NAMALWA (cell line): ENCODE data around the gene C9orf57.
A peak's percentile ranks its signal among the peaks of the same experiment; 100 is the strongest.
"Not testable (repeated sequence)": the region's sequence is repeated elsewhere in the genome, so short reads cannot be mapped to it uniquely, and the experiment has no call there.

Experiments used
- DNase-seq: peaks from one replicate; pipeline ENCODE4 v3.0.0-alpha.2; 2015; ENCODE audit warnings: low spot score

Gene C9orf57, protein sequence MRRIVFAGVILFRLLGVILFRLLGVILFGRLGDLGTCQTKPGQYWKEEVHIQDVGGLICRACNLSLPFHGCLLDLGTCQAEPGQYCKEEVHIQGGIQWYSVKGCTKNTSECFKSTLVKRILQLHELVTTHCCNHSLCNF

DNA sequence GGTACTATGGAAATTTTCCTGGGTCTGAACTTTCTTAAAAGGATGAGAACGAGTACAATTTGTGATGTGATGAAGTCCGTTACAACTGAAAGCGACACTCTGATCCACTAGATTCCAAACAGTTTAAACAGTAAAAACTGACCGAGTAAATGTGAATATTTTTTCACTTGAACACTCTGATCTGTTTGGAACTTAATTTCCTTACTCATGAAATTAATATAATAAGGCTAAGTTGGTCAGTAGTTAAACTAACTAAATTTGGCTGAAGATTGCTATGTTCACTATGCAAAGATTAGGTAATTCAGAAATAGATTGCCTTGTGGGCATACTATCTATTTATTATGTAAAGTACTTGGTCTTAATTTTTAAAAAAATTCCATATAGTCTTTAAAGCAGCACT lies at the start of gene C9orf57:
C9orf57 (minus strand) TSS at position 101 of the 400 bp plus-strand sequence. CDS start 1,282 bp downstream, outside the sequence.
- DNase-seq, result no peak

GRCh38 chr9:72102520-72102919 lies 42.1 kb upstream of the C9orf57 start:
- DNase-seq, result no peak

GRCh38 chr9:72095520-72095919 lies 35.1 kb upstream of the C9orf57 start:
- DNase-seq, result not testable (repeated sequence)

- DNase-seq, result no peak
Measured at GRCh38 chr9:72092820-72093219, 32.4 kb upstream of the C9orf57 start.

DNA sequence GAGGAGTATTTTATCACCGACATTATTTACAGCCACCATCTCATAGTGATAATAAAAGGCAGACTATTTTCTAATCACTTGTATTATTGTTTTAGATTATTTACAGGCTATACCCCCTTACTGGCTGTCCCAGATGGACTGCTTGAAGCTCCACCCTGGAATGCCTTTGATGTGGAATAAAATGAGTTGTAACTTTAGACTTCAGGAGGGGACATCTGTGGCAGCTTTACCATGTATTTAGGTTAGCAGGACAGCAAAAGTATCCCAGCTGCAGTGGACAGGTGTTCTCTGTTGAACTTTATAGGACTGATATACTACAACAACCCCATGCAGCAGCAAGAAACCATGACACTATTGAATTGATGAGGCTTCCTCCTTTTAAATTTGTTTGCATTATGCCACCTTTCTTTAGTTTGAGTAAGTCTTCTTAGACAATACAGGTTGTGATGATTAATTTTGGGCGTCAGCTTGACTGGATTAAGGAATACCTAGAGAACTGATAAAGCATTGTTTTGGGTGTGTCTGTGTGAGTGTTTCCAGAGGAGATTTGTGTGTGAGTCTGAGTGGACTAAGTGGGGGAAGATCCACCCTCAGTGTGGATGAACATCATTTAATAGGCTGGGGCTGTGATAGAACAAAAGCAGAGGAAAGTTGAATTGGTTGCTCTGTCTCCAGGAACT lies 29.2 kb upstream of the C9orf57 start:
- no peak for DNase-seq

DNA sequence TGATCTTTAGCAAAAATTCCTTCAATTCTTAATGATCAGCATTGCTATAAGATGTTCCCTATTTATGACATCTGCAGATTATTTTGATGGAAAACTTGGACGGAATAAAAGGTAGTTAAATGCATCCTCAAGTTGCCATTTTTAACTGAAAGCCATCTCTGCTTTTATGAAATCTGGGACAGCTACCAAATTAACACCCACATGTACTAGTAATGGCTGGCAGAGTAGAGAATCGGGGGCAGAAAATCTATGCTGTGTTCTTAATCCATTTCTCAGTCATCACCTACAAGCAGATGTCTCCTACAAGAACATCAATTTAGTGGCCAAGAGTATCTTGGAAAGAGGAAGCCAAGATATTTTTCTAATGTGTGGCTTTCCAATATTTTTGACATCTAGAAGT lies 22.1 kb upstream of the C9orf57 start:
- no peak for DNase-seq

DNA sequence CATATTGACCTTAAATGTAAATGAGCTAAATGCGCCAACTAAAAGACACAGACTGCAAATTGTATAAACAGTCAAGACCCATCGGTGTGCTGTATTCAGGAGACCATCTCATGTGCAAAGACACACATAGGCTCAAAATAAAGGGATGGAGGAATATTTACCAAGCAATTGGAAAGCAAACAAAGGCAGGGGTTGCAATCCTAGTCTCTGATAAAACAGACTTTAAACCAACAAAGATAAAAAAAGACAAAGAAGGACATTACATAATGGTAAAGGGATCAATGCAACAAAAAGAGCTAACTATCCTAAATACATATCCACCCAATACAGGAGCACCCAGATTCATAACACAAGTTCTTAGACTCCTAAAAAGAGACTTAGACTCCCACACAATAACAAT lies 14.3 kb upstream of the C9orf57 start:
- DNase-seq, result not testable (repeated sequence)

- no peak for DNase-seq
Measured at GRCh38 chr9:72065076-72065475, 4.7 kb upstream of the C9orf57 start.

DNA sequence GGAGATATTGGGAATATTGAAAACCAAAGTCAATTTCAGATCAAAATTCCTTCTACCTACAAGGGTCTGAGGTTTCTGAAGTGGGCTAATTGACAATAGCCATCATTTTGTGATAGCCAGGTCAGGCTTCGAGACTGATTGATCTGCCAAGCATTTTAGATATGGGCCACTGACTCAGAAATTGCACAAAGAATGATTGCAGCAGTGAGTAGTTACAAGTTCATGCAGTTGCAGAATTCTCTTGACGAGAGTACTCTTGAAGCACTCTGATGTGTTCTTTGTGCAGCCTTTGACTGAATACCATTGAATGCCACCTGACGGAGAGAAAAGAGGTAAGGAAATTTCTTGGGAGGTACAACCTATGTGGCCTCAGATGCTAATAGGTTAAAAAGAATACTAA lies 8.3 kb downstream of the C9orf57 start:
- no peak for DNase-seq

DNA sequence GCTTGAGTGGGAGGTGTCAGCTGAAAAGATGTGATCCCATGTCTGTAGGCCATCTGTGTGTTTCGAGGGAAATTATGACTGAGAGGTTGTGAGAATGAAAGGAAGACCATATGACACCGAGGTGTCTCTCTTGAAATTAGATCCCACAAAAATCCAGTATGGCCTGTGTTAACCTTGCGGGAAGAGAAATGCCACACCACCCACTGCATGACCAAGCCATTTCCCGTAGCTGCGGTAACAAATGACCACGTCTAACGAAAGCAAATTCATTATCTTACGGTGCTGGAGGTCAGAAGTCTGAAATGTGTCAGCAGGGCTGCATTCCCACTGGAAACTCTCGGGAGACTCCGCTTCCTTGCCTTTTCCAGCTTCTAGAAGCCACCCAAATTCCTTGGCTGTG lies 11.6 kb downstream of the C9orf57 start:
- DNase-seq, result no peak

DNA sequence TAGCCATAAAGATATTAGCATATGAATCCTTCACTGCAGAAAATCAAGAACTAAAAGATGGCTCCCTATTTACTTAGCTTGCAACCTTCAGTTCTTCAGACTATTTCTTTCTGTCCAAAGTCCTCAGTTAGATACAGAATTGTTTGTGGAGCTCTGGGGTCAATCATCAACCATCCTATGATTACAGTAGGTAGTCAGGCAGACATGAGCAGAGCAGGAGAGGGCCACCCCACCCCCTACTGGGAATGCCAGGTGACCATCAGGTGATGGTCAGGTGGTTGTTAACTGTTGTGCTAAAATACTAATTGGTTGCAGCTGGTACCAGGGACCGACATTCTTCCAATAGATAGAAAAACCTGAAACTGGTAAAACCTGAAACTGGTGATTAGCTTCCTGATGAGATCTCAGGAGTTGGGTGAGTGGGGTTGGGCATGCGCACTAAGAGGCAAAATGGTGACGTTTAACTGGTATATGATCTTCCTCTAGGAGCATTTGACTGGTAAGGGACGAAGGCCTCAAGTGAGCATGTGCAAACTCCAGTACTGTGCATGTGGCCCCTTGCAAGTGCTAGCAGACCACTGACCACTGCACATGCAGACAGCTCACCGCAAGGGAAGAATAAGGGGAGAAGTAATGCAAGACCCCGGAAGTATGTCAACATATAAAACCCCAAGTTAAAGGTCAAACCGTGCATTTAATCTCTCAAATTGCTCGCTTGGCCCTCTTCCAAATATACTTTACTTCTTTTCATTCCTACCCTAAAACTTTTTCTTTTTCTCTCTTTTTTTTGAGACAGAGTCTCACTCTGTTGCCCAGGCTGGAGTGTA lies 13.6 kb downstream of the C9orf57 start:
- no peak for DNase-seq

DNA sequence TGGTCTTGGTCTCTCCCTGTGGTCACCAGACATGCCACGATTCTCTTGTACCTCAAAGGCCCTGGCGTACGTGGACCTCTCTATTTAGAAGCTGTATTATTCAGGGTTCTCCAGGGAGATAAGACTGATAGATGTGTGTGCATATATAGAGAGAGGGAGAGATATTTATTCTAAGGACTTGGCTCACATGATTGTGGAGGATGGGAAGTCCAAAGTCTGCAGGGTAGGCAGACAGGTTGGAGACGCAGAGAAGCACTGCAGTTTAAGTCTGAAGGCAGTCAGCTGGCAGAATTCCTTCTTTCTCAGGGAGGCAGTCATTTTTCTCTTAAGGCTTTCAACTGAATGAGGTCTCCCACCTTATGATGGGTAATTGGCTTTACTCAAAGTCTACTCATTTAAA lies 16.3 kb downstream of the C9orf57 start:
- no peak for DNase-seq

DNA sequence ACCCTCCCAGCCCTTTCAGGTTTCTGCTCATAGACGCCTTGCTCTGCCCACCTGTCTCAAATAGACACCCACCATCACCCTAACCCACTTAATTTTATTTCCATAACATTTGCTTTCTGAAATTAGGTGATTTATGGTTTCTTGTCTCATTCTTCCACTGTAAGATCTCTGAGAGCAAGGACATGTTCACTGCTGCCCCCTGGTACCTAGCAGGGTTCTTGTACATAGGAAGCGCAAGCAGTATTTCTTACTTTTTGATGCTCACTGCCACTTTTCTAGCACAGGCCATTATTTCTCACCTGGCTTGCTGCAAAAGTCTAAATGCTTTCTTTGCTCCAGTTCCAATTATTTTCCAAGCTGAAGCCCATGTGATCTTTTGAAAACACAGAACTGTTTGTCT lies 16.8 kb downstream of the C9orf57 start:
- no peak for DNase-seq

DNA sequence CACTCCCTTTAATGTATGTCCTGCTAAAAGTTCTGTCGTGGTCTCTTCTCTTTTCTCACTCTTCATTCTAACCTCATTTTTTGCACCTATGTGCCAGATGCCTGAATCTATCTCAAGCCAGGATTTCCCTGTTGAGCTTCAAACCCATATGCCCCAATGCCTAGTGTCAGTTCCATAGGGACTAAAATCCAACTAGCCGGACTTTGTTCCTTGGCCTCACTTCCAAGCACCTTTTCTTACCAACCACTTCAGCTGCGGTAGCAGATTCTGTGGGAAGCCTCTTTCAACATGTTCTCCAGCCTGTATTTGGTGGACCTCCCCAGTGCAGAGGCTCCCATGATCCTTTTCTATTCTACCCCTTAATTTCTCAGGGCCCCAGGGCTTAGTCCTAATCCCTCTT lies 17.5 kb downstream of the C9orf57 start:
- no peak for DNase-seq

DNA sequence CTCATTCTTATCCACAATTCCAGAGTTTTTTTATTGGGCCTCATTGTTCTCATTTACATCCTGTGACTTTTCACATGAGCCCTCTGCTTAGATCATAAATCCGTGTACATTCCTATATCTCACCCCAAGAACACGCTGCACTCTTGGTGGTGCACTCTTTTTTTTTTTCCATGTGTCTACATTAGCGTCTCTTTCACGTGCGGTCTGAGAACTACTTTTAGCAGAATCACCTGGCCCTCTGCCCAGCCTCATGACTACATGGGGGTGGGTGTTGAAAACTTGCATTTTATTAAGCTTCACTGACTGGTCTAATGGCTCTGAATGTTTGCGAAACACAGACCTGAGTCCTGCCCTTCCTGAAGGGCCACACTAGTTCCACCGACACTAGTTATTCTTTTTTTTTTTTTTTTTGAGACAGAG lies 18.6 kb downstream of the C9orf57 start:
- DNase-seq, result no peak

- DNase-seq, result no peak
Measured at GRCh38 chr9:72041369-72041768, 19.0 kb downstream of the C9orf57 start.

DNA sequence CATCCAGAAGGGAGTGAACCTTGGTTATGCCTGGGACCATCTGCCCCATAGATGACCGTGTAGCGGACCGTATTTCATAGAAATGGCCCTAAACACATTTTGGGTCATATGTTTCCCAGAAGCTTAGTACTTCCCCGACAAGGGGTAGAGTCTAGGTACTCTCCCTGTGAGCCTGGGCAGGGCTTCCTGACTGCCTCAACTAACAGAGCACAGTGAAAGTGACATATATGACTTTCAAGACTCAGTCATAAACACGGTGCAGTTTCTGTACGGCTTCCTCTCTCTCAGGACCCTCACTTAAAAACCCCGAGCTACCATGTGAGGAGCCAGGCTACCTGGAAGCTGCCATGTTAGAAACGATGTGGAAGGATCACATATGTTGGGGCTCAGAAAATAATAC lies 20.9 kb downstream of the C9orf57 start:
- no peak for DNase-seq

GRCh38 chr9:72038890-72039410 lies 21.5 kb downstream of the C9orf57 start:
- peak; percentile 78 for DNase-seq

- no peak for DNase-seq
Measured at GRCh38 chr9:72038408-72038807, 22.0 kb downstream of the C9orf57 start.

- no peak for DNase-seq
Measured at GRCh38 chr9:72037571-72037970, 22.8 kb downstream of the C9orf57 start.

- DNase-seq, result no peak
Measured at GRCh38 chr9:72030767-72031166, 29.6 kb downstream of the C9orf57 start.

- DNase-seq, result no peak
Measured at GRCh38 chr9:72029986-72030385, 30.4 kb downstream of the C9orf57 start.

DNA sequence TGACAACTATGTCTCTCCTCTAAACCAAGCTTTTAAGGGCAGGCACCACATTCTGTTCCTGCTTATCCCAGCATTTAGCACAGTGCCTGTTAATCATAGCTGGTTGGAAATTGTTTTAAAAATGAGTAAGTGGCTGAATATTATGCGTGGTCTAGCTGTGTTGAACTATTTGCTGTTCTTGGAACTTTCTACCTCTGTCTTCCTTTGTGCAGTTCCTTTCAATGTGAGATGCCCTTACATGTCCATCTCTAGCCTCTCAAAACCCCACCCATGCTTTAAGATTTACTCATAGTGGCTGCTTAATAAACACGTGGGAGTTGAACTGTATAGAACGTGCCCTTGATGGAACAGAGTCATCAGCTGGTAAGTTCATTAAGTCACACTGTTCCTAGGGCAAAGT lies 34.5 kb downstream of the C9orf57 start:
- DNase-seq, result no peak
